ENCODE data around the gene LPP. TPM values are rescaled to one million over a fixed set of nuclear protein-coding genes. Genes with fewer than 3 reads are reported as not detected.

LPP gene
- total and polyA plus RNA-seq, 10 of the 15 experiments (the other 5 are each of a cell fraction or from before 2014, with no cell fraction given): under 0.01 to 0.62 (median 0.03) TPM

DNA sequence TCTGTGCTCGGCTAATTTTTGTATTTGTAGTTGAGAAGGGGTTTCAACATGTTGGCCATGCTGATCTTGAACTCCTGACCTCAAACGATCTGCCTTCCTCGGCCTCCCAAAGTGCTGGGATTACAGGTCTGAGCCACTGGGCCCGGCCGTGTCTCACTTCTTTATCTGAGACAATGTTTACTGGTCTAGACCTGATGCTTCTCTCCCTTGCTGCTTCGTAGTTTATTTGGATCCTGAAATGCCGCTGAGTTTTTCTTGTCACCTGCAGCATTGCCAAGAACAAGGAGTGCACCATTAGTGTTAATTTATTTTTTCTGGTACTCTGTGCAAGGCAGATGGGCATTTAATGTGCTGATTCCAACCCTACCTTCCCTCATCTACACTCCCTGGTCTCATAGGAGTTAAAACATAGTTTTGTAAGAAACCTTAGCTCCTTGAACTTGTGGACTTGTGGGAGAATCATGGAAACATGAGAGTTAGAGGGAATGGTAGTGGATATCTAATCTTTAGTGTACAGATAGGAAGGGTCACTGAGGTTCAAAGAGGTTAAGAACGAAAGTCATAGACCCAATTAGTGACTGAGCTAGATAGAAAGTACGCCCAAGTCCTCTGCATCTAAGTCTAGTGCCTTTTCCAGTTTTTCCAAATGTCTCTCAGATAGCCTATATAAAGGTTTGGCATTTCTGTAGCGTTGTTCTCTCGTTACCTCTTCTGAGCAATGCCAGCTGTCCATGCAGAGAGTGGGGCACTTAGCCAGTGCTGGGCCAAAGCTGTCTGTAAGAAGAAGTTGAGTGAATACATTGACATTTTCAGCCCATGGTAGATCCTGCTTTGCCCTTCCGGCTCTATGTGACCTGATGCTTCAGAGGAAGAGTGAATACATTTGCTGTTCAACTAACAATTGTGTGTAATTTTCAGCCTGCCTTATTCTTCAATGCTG lies 244.1 kb downstream of the LPP start:
- H3K9me3 ChIP-seq (replicated peaks; ENCODE audit: control insufficient read depth, insufficient read depth, low read length): no peaks in the 10 kb centered on the region; the same call in 1 of the 3 replicates
- ATAC-seq: no peak
- POLR2A ChIA-PET: no interaction called here
- H3K36me3 ChIP-seq (ENCODE audit: control insufficient read depth in 2 of 2, insufficient read depth in 2 of 2, low read length in 1 of 2): no peaks in the 10 kb centered on the region
- RAD21 ChIA-PET (ENCODE audit: unreplicated experiment): interaction anchor here (1.3 kb wide), 1 partner anchor 657 kb away, joined by 3 read pairs; no protein-coding TSS in a partner anchor
- H3K4me1 ChIP-seq (ENCODE audit: control insufficient read depth, insufficient read depth, low read length): peaks cover 15% of the 10 kb centered on the region
- 13% methylated on average over 12 of the region's 12 CpGs for WGBS (ENCODE audit: insufficient coverage, insufficient replicate concordance, low lambda C conversion rate, missing lambda C conversion rate)
- no peak overlapping the region for H2AFZ ChIP-seq (ENCODE audit: control insufficient read depth, low read depth, low read length)
- no peak overlapping the region for H3K27ac ChIP-seq (ENCODE audit: control insufficient read depth, insufficient read depth)
- in situ Hi-C loops (cut with MboI) (no loop called here), intact Hi-C loops (cut with micrococcal nuclease; ENCODE audit: unreplicated experiment) (no loop called here)
- SMC1A ChIA-PET (ENCODE audit: uncharacterized antibody, unreplicated experiment): interaction anchor here (1.1 kb wide), 1 partner anchor 23 kb away, joined by 3 read pairs; no protein-coding TSS in a partner anchor
- no peaks in the 10 kb centered on the region for H3K79me2 ChIP-seq (ENCODE audit: control insufficient read depth, insufficient read depth, low read length)
- H3K27me3 ChIP-seq (replicated peaks in 1 of 2; ENCODE audit: control insufficient read depth in 2 of 2, insufficient read depth in 2 of 2, low read length in 1 of 2): peaks cover 0 to 1% of the 10 kb centered on the region in 2 experiments; a peak in 3 of 4 replicates
- no peak for FAIRE-seq
- peak overlapping the region; percentile 71; the same call in 1 of the 2 replicates for H3K4me2 ChIP-seq (ENCODE audit: control insufficient read depth, insufficient read depth)
- CTCF ChIA-PET: interaction anchor here (0.6 kb wide), 1 partner anchor 121 kb away, joined by 3 read pairs; no protein-coding TSS in a partner anchor
- no peak for DNase-seq (ENCODE audit: low read depth, low spot score)
- TF ChIP-seq ZNF207 (IDR thresholded peaks at IDR 0.05; ENCODE audit: borderline replicate concordance): no peak
- TF ChIP-seq SIN3A (IDR thresholded peaks at IDR 0.05; ENCODE audit: low read depth, low read length): no peak
- no peak for TF ChIP-seq SUZ12 (IDR thresholded peaks at IDR 0.05; ENCODE audit: unreplicated experiment)
- TF ChIP-seq CHD4 (IDR thresholded peaks at IDR 0.05): no peak
- no peak for TF ChIP-seq SIX5 (IDR thresholded peaks at IDR 0.05; ENCODE audit: low read depth, low read length, severe bottlenecking)
- TF ChIP-seq, protein P1, sequence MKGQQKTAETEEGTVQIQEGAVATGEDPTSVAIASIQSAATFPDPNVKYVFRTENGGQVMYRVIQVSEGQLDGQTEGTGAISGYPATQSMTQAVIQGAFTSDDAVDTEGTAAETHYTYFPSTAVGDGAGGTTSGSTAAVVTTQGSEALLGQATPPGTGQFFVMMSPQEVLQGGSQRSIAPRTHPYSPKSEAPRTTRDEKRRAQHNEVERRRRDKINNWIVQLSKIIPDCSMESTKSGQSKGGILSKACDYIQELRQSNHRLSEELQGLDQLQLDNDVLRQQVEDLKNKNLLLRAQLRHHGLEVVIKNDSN (IDR thresholded peaks at IDR 0.05; ENCODE audit: borderline replicate concordance, extremely low read length, insufficient read depth, low read depth, low read length): no peak
- no peak for TF ChIP-seq TCF3 (IDR thresholded peaks at IDR 0.05; ENCODE audit: borderline replicate concordance, insufficient read depth, low read depth, low read length)
- TF ChIP-seq POLR2A (IDR thresholded peaks at IDR 0.05; ENCODE audit: low read depth, low read length): no peak
- TF ChIP-seq PAX8 (IDR thresholded peaks at IDR 0.05): no peak
- TF ChIP-seq YY1 (IDR thresholded peaks at IDR 0.05; ENCODE audit: low read depth, low read length): no peak
- no peak for TF ChIP-seq NFYB (IDR thresholded peaks at IDR 0.05; ENCODE audit: insufficient read depth, low read depth, low read length)
- TF ChIP-seq, protein P2, sequence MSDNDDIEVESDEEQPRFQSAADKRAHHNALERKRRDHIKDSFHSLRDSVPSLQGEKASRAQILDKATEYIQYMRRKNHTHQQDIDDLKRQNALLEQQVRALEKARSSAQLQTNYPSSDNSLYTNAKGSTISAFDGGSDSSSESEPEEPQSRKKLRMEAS (IDR thresholded peaks at IDR 0.05; ENCODE audit: low read depth, low read length): no peak
- no peak for TF ChIP-seq RCOR1 (conservative IDR thresholded peaks at IDR 0.05; ENCODE audit: low read depth, low read length)
- no peak for TF ChIP-seq ETV6 (conservative IDR thresholded peaks at IDR 0.05 in 1 of 2, IDR thresholded peaks at IDR 0.05 in 1 of 2; ENCODE audit: borderline replicate concordance in 1 of 2, low read depth in 1 of 2)
- no peak for TF ChIP-seq MXI1 (IDR thresholded peaks at IDR 0.05; ENCODE audit: low read depth, low read length)
- BruUV-seq (replicated peaks): no TSS peak
- no peaks in the 10 kb centered on the region for H4K20me1 ChIP-seq (ENCODE audit: control insufficient read depth, insufficient read depth)
- no peak overlapping the region for H3K4me3 ChIP-seq
- no peak overlapping the region for H3K9ac ChIP-seq (ENCODE audit: control insufficient read depth, insufficient read depth, low read length)

All from GM12878 (cell line).